MM.1S (cell line): ENCODE results near the gene C1D.

Experiments
- CTCF ChIP-seq: fragments of 300-600 bp; sonication (generic); IDR thresholded peaks from 2 replicates; pipeline ENCODE4 v1.5.1; 2016; ENCODE audit warnings: antibody characterized with exemption, low read length, mixed read lengths
- EZH2 ChIP-seq: fragments of 300-600 bp; sonication (generic); optimal IDR thresholded peaks from 2 replicates; pipeline ENCODE3; 2017; ENCODE audit warnings: low read depth, mild to moderate bottlenecking, antibody characterized with exemption, low read length, mixed read lengths
- EZH2phosphoT487 ChIP-seq: fragments of 300-600 bp; sonication (generic); IDR thresholded peaks from 2 replicates; pipeline ENCODE4 v1.6.1; 2018; ENCODE audit warnings: antibody characterized with exemption, low read length

- TF ChIP-seq CTCF (no peak), EZH2 (no peak), EZH2phosphoT487 (no peak)
Measured at GRCh38 chr2:68107475-68107874, 44.7 kb upstream of the C1D start.
